Neural progenitor cell (in vitro differentiated cells): ENCODE measurements around the gene LRP1B. TPM values are rescaled to one million over a fixed set of nuclear protein-coding genes. Genes with fewer than 3 reads are reported as not detected.

Experiments used
- DNase-seq: peaks from one replicate; pipeline ENCODE4 v3.0.0-alpha.2; 2016; ENCODE audit warnings: low spot score
- H2AFZ ChIP-seq: fragments of 200-600 bp; sonication (generic); replicated peaks from 2 replicates; pipeline ENCODE4 v1.6.1; 2016; ENCODE audit warnings: antibody characterized with exemption
- H3F3A ChIP-seq: fragments of 200-600 bp; sonication (generic); 2 replicates; pipeline ENCODE4 v1.6.1; 2016; ENCODE audit warnings: antibody characterized with exemption, low read depth
- H3K27ac ChIP-seq: fragments of 200-600 bp; sonication (generic); 2 replicates; pipeline ENCODE4 v1.5.1; 2016; ENCODE audit warnings: mild to moderate bottlenecking
- H3K27me3 ChIP-seq: fragments of 200-600 bp; sonication (generic); 2 replicates; pipeline ENCODE4 v1.6.1; 2016; ENCODE audit warnings: mild to moderate bottlenecking, moderate library complexity
- H3K36me3 ChIP-seq: fragments of 200-600 bp; sonication (generic); 2 replicates; pipeline ENCODE4 v1.5.1; 2016
- H3K4me1 ChIP-seq: fragments of 200-600 bp; sonication (generic); 2 replicates; pipeline ENCODE4 v1.6.1; 2016; ENCODE audit warnings: mixed run types
- H3K4me2 ChIP-seq: fragments of 200-600 bp; sonication (generic); 2 replicates; pipeline ENCODE4 v1.6.1; 2016
- H3K4me3 ChIP-seq: fragments of 200-600 bp; sonication (generic); 2 replicates; pipeline ENCODE4 v1.5.1; 2016
- H3K79me2 ChIP-seq: fragments of 200-600 bp; sonication (generic); 2 replicates; pipeline ENCODE4 v1.6.1; 2016; ENCODE audit warnings: low read depth
- H3K9ac ChIP-seq: fragments of 200-600 bp; sonication (generic); 2 replicates; pipeline ENCODE4 v1.6.1; 2016
- H3K9me3 ChIP-seq: fragments of 200-600 bp; sonication (generic); 2 replicates; pipeline ENCODE4 v1.5.1; 2016; ENCODE audit warnings: low read depth
- H4K20me1 ChIP-seq: fragments of 200-600 bp; sonication (generic); 2 replicates; pipeline ENCODE4 v1.6.1; 2016; ENCODE audit warnings: low read depth
- H3K27ac Mint-ChIP-seq: 3 replicates; pipeline ENCODE4 v1.8.0; 2021; ENCODE audit warnings: mixed read lengths
- H3K27me3 Mint-ChIP-seq: 2 replicates; pipeline ENCODE4 v1.8.0; 2022; ENCODE audit warnings: low read depth, mild to moderate bottlenecking, inconsistent platforms, moderate library complexity, mixed read lengths; ENCODE audit not compliant: insufficient read depth
- H3K36me3 Mint-ChIP-seq: 3 replicates; pipeline ENCODE4 v1.8.0; 2021; ENCODE audit warnings: mixed read lengths
- H3K4me1 Mint-ChIP-seq: 3 replicates; pipeline ENCODE4 v1.8.0; 2021; ENCODE audit warnings: mixed read lengths
- H3K4me3 Mint-ChIP-seq: 3 replicates; pipeline ENCODE4 v1.8.0; 2021; ENCODE audit warnings: mild to moderate bottlenecking, moderate library complexity, mixed read lengths
- H3K9me3 Mint-ChIP-seq: 3 replicates; pipeline ENCODE4 v1.8.0; 2020; ENCODE audit warnings: mixed read lengths
- CTCF ChIP-seq: fragments of 200-600 bp; sonication (generic); IDR thresholded peaks from 2 replicates; pipeline ENCODE4 v1.5.1; 2017; ENCODE audit warnings: antibody characterized with exemption, mild to moderate bottlenecking
- EZH2 ChIP-seq: fragments of 200-600 bp; sonication (generic); IDR thresholded peaks from 2 replicates; pipeline ENCODE4 v1.6.1; 2017; ENCODE audit warnings: antibody characterized with exemption, mild to moderate bottlenecking, moderate library complexity
- EZH2phosphoT487 ChIP-seq: fragments of 200-600 bp; sonication (generic); IDR thresholded peaks from 2 replicates; pipeline ENCODE4 v1.6.1; 2017; ENCODE audit warnings: antibody characterized with exemption
- total RNA-seq: library from RNA; depleted of rRNA; stranded (reverse); fragments of >200 nt; gene quantifications from 2 replicates; pipeline ENCODE4 v1.2.3, GENCODE V29; 2015; ENCODE audit warnings: low replicate concordance

The LRP1B gene
- total RNA-seq, 1 donor from 2014 or later = not detected

GRCh38 chr2:140863713-140864112, 1267.1 kb downstream of the LRP1B start:
- peak; percentile 53 for DNase-seq
- H3K36me3 Mint-ChIP-seq = no peaks in the 10 kb centered on the region
- TF ChIP-seq EZH2phosphoT487 = no peak
- TF ChIP-seq CTCF = peak; percentile 65
- H3K36me3 ChIP-seq = no peaks in the 10 kb centered on the region
- H3K4me3 ChIP-seq = no peak overlapping the region
- H3K4me2 ChIP-seq = no peak overlapping the region
- H3K9ac ChIP-seq = no peak overlapping the region
- peaks cover 2% of the 10 kb centered on the region for H3K9me3 Mint-ChIP-seq
- H3K4me1 Mint-ChIP-seq = peaks cover 3% of the 10 kb centered on the region
- no peak overlapping the region for H3K27ac Mint-ChIP-seq
- no peaks in the 10 kb centered on the region for H3F3A ChIP-seq
- H3K4me3 Mint-ChIP-seq = no peak overlapping the region
- H3K79me2 ChIP-seq = no peaks in the 10 kb centered on the region
- H3K4me1 ChIP-seq = no peaks in the 10 kb centered on the region
- no peaks in the 10 kb centered on the region for H3K27me3 ChIP-seq
- peaks cover 4% of the 10 kb centered on the region for H3K27me3 Mint-ChIP-seq
- no peaks in the 10 kb centered on the region for H3K9me3 ChIP-seq
- no peak overlapping the region for H3K27ac ChIP-seq
- no peaks in the 10 kb centered on the region for H4K20me1 ChIP-seq
- H2AFZ ChIP-seq = no peak overlapping the region

GRCh38 chr2:140862181-140862580, 1268.6 kb downstream of the LRP1B start:
- Histone ChIP-seq H4K20me1 (no peaks in the 10 kb centered on the region), H3K79me2 (no peaks in the 10 kb centered on the region), H3K27ac (no peak overlapping the region), H3K4me2 (no peak overlapping the region), H3K4me1 (no peaks in the 10 kb centered on the region), H3K36me3 (no peaks in the 10 kb centered on the region), H3K4me3 (no peak overlapping the region), H2AFZ (no peak overlapping the region), H3F3A (no peaks in the 10 kb centered on the region), H3K9ac (no peak overlapping the region), H3K9me3 (no peaks in the 10 kb centered on the region), H3K27me3 (no peaks in the 10 kb centered on the region)
- Mint-ChIP-seq H3K27ac (no peak overlapping the region), H3K4me3 (no peak overlapping the region), H3K9me3 (peaks cover 5% of the 10 kb centered on the region), H3K4me1 (peaks cover 3% of the 10 kb centered on the region), H3K27me3 (peaks cover 4% of the 10 kb centered on the region), H3K36me3 (no peaks in the 10 kb centered on the region)
- TF ChIP-seq CTCF = no peak
- TF ChIP-seq EZH2 = no peak
- TF ChIP-seq EZH2phosphoT487 = no peak
- DNase-seq = no peak

DNA sequence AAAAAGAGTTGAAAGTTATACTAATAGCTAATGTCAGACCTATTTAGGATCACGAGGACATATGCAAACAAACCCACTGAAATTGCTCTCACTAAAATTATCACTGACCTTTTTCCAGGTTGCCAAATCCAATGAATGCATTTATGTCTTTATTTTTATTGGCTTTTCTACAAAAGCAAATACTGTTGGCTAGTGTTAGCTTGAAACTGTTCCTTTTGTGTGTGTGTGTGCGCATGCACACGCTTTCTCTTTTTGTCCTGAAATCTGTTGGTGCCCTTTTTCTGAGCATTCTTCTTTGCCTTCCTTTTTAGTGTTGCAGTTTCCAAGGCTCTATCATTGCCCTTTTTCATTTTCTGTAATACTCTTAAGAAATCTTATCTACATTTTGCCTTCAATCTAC, 1269.2 kb downstream of the LRP1B start:
- Mint-ChIP-seq H3K9me3 (peaks cover 5% of the 10 kb centered on the region), H3K36me3 (no peaks in the 10 kb centered on the region), H3K27ac (no peak overlapping the region), H3K4me3 (no peak overlapping the region), H3K4me1 (peaks cover 3% of the 10 kb centered on the region), H3K27me3 (peaks cover 4% of the 10 kb centered on the region)
- Histone ChIP-seq H3K27me3 (no peaks in the 10 kb centered on the region), H3F3A (no peaks in the 10 kb centered on the region), H3K4me3 (no peak overlapping the region), H4K20me1 (no peaks in the 10 kb centered on the region), H2AFZ (no peak overlapping the region), H3K36me3 (no peaks in the 10 kb centered on the region), H3K9ac (no peak overlapping the region), H3K9me3 (no peaks in the 10 kb centered on the region), H3K4me1 (no peaks in the 10 kb centered on the region), H3K27ac (no peak overlapping the region), H3K79me2 (no peaks in the 10 kb centered on the region), H3K4me2 (no peak overlapping the region)
- TF ChIP-seq EZH2 (no peak), EZH2phosphoT487 (no peak), CTCF (no peak)
- DNase-seq = no peak
